MCF 10A (cell line): ENCODE data around the gene CXCL12. TPM values are rescaled to one million over a fixed set of nuclear protein-coding genes. Genes with fewer than 3 reads are reported as not detected.

Source experiments
- BruUV-seq: library from RNA; stranded (reverse); fragments of 400-500 nt; replicated peaks from 2 replicates; lab custom pipeline; 2021; lab: Mats Ljungman, UMichigan
- CTCF ChIA-PET: fragments of 300-600 bp; sonication (Branson Sonifier 250); formaldehyde crosslinking; extraction: SDS; loops from one replicate; lab custom pipeline; 2021; ENCODE audit warnings: antibody characterized with exemption, inconsistent platforms; lab: Yijun Ruan, JAX
- POLR2A ChIA-PET: fragments of 300-600, 350-650 bp; sonication (Branson Sonifier 250); formaldehyde crosslinking; extraction: SDS; loops from one replicate; lab custom pipeline; 2020; ENCODE audit warnings: antibody characterized with exemption, inconsistent platforms; lab: Yijun Ruan, JAX
- DNase-seq: peaks from one replicate; pipeline ENCODE4 v3.0.0-alpha.2; 2018; ENCODE audit not compliant: unreplicated experiment
- H3K27ac Mint-ChIP-seq: one replicate; pipeline ENCODE4 v1.8.0; 2022; ENCODE audit warnings: mild to moderate bottlenecking, low read depth, mixed read lengths; ENCODE audit not compliant: unreplicated experiment
- H3K27me3 Mint-ChIP-seq: one replicate; pipeline ENCODE4 v1.8.0; 2022; ENCODE audit warnings: mixed read lengths; ENCODE audit not compliant: insufficient read depth, unreplicated experiment
- H3K36me3 Mint-ChIP-seq: one replicate; pipeline ENCODE4 v1.8.0; 2022; ENCODE audit warnings: mild to moderate bottlenecking, moderate library complexity, mixed read lengths; ENCODE audit not compliant: insufficient read depth, unreplicated experiment
- H3K4me1 Mint-ChIP-seq: one replicate; pipeline ENCODE4 v1.8.0; 2022; ENCODE audit warnings: mixed read lengths; ENCODE audit not compliant: insufficient read depth, unreplicated experiment
- H3K4me3 Mint-ChIP-seq: one replicate; pipeline ENCODE4 v1.8.0; 2022; ENCODE audit warnings: mild to moderate bottlenecking, moderate library complexity, mixed read lengths; ENCODE audit not compliant: unreplicated experiment
- H3K9me3 Mint-ChIP-seq: one replicate; pipeline ENCODE4 v1.8.0; 2022; ENCODE audit warnings: mixed read lengths; ENCODE audit not compliant: unreplicated experiment
- CTCF ChIP-seq: fragments of 200-600 bp; IDR thresholded peaks from one replicate; pipeline ENCODE4 v1.8.0; 2022; ENCODE audit warnings: antibody characterized with exemption, mild to moderate bottlenecking; ENCODE audit not compliant: unreplicated experiment
- intact Hi-C: fragments of 100-400 bp; cut with micrococcal nuclease; formaldehyde crosslinking; loops from 2 replicates; pipeline ENCODE4 v1.14.1; 2022
- total RNA-seq: library from RNA; stranded (reverse); gene quantifications from 2 replicates; pipeline ENCODE4 v1.2.3, GENCODE V29; 2022

Gene CXCL12
- total RNA-seq, 1 experiment from 2014 or later = not detected

GRCh38 chr10:44411251-44411650, 26.4 kb upstream of the CXCL12 start:
- no peak for TF ChIP-seq CTCF
- DNase-seq = no peak
- no peak overlapping the region for H3K27ac Mint-ChIP-seq
- BruUV-seq = no TSS peak
- intact Hi-C loops = no loop called here
- H3K9me3 Mint-ChIP-seq = peaks cover 8% of the 10 kb centered on the region
- H3K36me3 Mint-ChIP-seq = no peaks in the 10 kb centered on the region
- CTCF ChIA-PET = no interaction called here
- H3K27me3 Mint-ChIP-seq = peaks cover 15% of the 10 kb centered on the region
- POLR2A ChIA-PET = no interaction called here
- no peak overlapping the region for H3K4me3 Mint-ChIP-seq
- no peaks in the 10 kb centered on the region for H3K4me1 Mint-ChIP-seq

DNA sequence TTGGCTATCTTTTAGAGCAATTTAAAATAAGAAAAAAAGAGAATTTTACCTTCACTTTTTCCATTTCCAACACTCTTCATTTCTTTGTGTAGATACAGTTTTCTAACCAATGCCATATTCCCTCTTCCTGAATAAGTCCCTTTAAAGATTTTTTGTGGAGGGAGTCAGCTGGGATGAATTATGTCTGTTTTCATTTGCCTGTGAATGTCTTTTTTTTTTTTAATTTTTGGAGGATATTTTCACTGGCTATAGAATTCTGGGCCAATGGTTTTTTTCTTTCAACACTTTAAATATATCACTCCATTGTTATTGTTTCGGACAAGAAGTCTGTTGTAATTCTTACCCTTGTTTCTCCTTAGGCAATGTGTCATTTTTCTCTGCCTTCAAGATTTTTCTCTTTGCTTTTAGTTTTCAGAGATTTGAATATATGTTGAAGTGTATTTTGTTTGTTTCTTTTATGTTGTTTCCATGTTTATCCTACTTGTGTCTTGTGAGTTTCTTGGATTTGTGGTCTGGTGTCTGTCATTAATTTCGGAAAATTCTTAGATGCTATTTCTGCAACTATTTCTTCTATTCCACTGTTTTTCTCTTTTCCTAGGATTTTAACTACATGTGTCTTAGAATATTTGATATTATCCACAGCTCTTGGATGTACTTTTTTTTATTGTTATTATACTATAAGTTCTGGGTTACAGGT, 20.0 kb upstream of the CXCL12 start:
- ChIA-PET CTCF (no interaction called here), POLR2A (no interaction called here)
- intact Hi-C loops = no loop called here
- H3K27me3 Mint-ChIP-seq = peaks cover 31% of the 10 kb centered on the region
- no peak overlapping the region for H3K27ac Mint-ChIP-seq
- BruUV-seq = no TSS peak
- TF ChIP-seq CTCF = no peak
- no peak for DNase-seq
- no peaks in the 10 kb centered on the region for H3K9me3 Mint-ChIP-seq
- H3K36me3 Mint-ChIP-seq = no peaks in the 10 kb centered on the region
- H3K4me1 Mint-ChIP-seq = no peaks in the 10 kb centered on the region
- H3K4me3 Mint-ChIP-seq = no peak overlapping the region

GRCh38 chr10:44402465-44403195, 17.7 kb upstream of the CXCL12 start:
- Mint-ChIP-seq H3K27ac (no peak overlapping the region), H3K9me3 (no peaks in the 10 kb centered on the region), H3K27me3 (peaks cover 20% of the 10 kb centered on the region), H3K4me1 (no peaks in the 10 kb centered on the region), H3K36me3 (no peaks in the 10 kb centered on the region), H3K4me3 (no peak overlapping the region)
- DNase-seq = no peak
- CTCF ChIA-PET = no interaction called here
- intact Hi-C loops = no loop called here
- no peak for TF ChIP-seq CTCF
- POLR2A ChIA-PET = no interaction called here
- BruUV-seq = no TSS peak

- ChIA-PET CTCF (no interaction called here), POLR2A (interaction anchor here (0.8 kb wide), 1 partner anchor 674 kb away, joined by 3 read pairs; no protein-coding TSS in a partner anchor)
- BruUV-seq = no TSS peak
- Mint-ChIP-seq H3K27ac (no peak overlapping the region), H3K27me3 (peaks cover 20% of the 10 kb centered on the region), H3K4me3 (no peak overlapping the region), H3K4me1 (no peaks in the 10 kb centered on the region), H3K9me3 (no peaks in the 10 kb centered on the region), H3K36me3 (no peaks in the 10 kb centered on the region)
- no peak for TF ChIP-seq CTCF
- intact Hi-C loops = no loop called here
- DNase-seq = no peak
Observed at GRCh38 chr10:44400541-44400940, 15.6 kb upstream of the CXCL12 start.
